GM19438 (cell line): ENCODE measurements around the gene VCPKMT.
A peak's percentile ranks its signal among the peaks of the same experiment; 100 is the strongest.
"Not testable (repeated sequence)": the region's sequence is repeated elsewhere in the genome, so short reads cannot be mapped to it uniquely, and the experiment has no call there.

ENCODE experiments used
- ATAC-seq: cut with Tn5 transposase; IDR thresholded peaks from one replicate; pipeline ENCODE4 v1.9.1; 2021; ENCODE audit warnings: low read depth; ENCODE audit not compliant: unreplicated experiment

The VCPKMT gene

DNA sequence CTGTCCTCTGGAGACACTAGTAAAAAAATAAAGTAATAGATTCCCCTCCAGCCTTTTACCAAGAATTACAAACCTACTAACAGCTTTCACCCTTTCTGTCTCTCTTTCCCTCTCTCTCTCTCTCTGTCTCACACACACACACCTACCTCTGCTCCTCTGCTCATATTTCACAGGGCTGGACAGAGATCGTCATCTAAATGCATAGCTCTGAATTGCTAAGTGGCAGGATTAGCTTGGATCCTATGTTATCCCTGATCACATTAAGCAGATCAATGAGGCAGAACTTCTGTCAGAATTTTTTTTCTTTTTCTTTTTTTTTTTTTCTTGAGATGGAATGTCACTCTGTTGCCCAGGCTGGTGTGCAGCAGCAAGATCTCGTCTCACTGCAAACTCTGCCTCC, 22.9 kb downstream of the VCPKMT start:
- ATAC-seq, result no peak

DNA sequence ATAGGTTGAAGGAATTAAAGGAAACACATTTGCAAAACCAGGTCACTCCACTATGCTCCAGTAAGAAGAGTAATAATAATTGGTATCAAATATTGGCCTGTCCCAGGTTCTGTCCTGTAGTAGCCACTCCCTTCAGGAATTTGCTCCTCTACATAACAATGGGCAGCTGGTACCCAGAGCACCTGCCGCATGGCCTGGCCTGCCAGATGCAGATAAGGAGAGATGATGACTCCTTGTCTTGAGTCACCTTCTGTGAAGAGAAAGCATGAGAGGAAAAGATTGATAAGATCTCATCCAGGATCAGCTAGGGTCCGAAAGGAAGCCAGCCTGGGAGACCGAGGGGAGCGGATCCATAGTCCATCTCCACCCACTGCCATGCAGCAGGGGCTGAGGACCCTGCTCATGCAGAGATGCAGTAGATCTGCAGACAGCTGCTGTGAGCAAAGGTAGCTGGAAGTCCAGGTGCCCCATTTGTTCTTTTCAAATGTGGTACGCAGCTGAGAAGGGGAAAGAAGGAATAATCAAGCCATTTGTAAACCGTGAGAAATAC, 24.3 kb downstream of the VCPKMT start:
- no peak for ATAC-seq

DNA sequence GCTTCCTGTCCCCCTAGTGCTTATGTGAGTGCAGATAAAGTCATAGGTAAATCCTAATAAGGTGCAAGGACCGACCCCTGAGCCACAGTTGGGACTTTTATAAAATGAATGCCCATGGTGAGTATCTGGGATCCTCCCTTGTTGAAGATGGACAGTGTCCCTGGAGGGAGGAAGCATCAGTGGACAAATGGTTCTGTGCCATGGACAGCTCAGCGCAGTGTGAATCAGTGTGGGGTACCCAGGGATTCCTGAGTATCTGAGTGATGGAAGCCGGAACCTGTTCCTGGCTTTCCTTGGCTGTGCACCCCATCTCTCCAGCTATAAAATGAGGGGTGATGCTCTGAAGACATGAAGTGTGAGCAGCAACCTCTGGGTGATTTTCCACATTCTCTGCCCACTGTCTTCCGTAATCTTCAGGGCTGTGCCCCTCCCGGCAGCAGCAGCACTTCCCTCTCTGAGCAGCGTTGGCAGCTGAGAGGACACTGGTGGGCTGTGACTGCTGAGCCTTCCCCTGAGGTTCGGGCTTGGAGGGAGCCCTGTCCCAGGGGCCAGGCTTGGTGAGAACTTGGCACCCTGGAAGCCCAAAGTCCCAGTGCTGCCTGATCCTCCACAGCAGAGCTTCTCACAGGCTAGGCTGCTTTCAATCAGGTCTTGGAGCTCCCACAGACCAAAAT, 25.0 kb downstream of the VCPKMT start:
- no peak for ATAC-seq

DNA sequence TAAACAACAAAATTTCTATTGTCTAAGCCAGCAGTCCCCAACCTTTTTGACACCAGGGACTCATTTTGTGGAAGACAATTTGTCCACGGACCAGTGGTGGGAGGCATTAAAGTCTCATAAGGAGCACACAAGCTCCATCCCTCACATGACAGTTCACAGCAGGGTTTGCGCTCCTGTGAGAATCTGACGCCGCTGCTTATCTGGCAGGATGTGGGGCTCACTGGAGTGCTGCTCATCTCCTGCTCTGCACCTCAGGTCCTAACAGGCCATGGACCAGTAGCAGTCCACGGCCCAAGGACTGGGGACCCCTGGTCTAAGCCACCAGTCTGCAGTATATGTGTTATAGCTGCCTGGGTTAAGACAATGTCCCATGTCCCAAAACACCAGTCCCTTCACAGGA, 27.2 kb downstream of the VCPKMT start:
- ATAC-seq, result no peak

DNA sequence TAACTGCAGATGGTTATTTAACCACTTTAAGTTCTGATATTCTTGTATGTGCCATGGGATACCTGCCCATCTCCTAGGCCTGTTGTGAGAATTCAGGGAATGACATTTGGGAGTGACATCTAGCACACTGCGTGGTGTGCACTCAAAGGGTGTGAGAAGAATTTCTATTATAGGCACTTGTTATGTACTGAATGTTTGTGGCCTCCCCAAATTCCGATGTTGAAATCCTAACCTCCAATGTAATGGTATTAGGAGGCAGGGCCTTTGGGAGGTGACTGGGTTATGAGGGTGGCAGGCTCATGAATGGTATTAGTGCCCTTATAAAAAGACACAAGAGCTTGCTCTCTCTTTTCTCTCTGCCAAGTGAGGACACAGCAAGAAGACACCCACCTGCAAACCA, 27.6 kb downstream of the VCPKMT start:
- no peak for ATAC-seq

DNA sequence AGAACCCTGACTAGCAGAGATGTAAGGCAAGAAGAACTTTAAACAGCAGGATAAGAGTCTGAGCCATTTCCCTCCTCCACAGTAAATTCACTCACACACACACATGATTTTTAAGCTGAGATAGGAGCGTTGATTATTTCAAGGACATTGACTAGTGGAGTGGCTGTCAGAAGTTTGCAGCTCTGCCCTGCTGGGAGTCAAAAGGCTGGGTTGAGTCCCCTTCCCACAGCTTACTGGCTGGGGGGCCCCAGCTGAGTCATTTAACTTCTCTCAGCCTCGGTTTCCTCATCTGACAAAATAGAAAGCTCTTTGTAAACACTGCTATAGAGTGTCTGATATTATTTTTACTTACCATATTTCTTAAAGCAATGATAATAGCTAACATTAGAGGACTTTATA, 28.3 kb downstream of the VCPKMT start:
- ATAC-seq, result no peak

DNA sequence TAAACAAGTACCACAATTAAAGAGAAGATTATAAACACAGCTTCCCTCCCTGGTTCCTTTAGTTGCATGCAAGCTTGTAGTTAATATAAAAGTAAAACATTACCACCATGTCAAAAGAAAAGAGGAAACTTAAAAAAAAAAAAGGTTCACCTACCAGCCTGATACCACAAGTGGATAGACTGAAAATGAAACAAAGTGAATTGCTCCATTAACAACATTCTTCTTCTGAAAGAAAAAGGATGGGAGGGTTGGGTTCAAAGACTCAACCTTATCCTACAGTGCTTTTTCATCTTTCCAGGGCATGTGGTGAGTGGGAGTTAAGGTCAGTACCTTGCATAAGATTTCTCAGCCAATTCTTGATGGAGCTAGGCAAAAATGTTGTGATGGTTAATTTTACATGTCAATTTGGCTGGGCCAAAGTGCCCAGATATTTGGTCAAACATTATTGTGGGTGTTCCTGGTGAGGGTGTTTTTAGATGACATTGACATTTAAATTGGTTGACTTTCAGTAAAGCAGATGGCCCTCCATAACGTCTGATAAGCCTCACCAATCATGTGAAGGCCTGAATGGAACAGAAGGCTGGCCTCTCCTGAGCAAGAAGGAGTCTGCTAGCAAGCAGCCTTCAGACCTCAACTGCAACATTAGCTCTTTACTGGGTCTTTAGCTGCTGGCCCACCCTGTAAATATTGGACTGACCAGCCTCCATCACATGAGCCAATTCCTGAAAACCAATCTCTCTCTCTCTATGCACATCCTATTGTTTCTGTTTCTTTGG, 28.8 kb downstream of the VCPKMT start:
- no peak for ATAC-seq

DNA sequence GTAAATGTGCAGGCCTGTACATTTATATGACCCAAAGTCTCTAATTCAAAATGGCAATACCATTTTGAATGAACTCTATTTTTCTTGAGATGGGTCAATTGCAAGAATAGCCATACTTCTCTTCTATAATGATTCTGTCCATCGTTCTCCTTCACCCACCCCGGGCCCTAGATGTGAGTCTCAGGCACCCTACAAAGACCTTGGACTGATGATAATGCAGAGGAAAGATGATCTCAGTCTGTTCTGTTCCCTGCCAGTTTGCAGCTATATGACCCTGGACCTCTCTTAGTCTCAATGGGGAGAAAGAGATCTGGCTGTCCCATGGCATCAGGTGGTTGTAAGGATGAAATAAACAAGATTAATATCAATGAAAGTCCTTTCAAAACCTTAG, 30.1 kb downstream of the VCPKMT start:
- no peak for ATAC-seq

DNA sequence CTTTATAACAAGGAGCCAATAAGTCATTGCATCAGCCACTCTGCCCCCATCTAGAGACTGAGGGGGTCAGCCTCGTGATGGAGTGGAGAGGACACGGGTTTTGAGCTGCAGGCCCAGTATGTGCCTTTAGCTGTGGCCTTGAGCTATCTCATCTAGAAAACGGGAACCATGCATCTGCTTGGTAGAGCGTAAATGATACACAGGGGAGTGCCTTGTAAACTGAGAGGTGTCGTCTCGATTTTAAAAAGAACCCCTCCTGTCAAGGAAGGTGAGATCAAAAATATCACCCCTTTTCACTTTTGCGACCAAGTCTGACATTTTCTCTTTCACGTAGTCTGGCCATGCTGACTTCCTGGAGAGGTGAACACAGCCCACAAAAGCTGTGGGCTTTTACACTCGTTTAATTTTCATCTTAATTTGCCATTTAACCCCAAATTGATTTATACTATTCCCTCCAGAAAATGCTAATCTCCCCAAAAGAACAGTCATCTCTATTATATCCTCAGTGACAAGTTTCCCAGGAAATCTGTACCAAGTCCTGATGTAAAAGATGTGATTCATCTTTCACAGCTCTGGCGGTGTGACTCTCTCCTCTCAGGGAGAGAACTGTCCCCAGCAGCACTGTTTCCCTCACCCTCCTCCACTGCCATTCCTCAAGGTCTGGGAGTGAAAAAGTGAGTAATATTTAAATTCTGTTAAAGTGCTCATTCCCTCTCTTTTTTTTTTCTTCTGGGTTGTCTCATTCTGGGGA, 30.6 kb downstream of the VCPKMT start:
- ATAC-seq, result peak; percentile 45

DNA sequence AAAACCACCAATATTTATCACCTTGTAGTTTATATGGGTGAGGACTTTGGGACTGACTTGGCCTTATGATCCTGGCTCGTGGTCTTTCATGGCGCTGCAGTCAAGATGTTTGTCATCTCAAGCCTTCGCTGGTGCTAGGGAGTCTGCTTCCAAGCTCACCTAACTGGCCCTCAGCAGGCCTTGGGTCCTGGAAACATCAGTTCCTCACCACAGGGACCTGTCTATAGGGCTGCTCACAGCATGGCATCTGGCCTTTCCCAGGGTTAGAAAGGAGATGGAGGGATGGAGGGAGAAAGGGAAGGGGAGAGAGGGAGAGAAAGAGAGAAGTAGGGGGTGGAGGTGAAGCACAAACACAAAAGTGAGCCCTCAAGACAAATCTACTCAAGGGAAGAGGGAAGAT, 31.7 kb downstream of the VCPKMT start:
- ATAC-seq, result no peak

DNA sequence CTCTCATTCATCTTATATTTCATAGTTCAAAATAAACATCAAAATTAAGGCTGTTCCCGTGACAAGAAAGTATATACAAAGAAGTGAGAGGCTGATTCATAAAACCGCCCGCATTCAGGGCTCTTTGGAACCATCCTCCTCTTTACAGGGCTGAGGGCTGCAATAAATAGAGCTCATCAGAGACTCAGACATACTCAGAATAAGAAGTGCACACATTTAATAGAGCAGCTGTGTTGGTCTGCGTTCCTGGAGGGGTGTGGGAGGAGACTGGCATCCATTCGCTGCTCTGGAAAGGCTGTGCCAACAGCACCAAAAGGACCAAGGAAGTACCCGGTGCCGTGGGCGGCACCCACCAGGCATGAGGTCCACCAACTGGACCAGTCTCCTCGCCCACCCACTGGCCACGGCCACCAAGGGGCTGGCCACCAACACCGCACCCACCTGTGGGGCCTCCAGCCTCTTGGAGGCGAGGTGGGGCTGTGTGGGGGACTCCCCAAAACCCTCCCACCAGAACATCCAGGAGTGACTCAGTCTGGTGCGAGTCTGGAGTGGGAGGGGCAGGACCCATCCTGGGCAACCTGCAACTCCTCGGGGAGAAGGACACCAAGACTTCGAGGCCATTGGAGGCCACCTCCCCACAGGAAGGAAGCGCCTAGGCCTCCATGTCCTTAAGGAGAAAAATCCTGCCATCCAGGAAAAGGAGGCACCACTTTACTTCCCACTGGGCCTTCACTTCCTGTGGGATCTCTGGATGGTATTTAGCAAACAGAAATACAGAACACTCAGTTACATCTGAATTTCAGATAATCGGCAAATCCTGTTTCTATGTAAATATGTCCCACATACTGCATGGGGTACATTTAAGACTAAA, 32.7 kb downstream of the VCPKMT start:
- ATAC-seq, result peak; percentile 30

DNA sequence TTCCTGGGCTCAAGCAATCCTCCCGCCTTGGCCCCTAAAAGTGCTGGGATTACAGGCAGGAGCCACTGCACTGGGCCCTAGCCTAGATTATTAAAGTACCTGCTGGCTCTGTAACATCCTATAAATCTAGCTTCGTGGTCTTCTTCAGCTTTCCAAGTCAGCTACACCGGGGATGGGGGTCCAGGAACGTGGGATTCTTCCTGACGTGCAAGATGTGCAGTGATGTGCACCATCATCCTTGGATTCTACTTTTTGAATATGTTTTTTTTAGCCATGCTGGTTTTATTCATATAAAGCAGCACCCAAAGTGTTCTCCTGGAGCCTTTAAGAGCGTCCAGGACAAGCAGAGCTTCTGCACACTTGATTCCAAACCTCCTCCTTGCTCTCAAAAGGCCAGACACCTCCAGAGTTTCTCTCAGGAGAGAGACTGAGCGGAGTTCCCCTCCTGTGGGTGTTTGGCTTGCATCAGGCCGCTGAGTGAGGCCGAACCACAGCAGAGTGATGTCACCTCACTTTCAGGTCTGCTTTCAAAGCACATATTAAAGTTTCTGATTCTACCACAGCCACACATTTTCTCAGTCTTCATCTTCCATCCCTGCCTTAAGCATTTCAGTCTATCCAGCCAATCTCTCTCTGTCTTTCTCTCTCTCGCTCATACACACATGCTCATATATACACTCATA, 33.4 kb downstream of the VCPKMT start:
- ATAC-seq, result peak; percentile 78

DNA sequence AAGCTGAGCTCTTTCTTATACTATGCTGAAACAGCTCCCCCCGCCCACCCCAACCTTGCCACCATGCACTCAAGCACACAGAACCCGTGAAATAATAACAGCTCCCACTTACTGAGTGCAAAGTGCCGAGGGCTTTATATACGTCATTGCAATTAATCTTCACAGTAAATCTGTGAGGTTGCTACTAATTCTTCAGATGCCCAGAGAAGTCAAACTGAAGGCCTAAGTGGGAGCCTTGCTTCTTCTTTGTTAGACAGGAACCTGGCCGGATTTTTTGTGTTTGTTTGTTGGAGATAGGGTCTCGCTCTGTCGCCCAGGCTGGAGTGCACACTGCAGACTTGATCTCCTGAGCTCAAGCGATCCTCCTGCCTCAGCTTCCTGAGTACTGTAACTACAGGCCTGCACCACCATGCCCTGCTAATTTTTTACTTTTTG, 34.0 kb downstream of the VCPKMT start:
- ATAC-seq, result no peak

DNA sequence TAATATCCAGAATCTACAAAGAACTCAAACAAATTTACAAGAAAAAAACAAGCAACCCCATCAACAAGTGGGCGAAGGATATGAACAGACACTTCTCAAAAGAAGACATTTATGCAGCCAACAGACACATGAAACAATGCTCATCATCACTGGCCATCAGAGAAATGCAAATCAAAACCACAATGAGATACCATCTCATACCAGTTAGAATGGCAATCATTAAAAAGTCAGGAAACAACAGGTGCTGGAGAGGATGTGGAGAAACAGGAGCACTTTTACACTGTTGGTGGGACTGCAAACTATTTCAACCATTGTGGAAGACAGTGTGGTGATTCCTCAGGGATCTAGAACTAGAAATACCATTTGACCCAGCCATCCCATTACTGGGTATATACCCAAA, 37.3 kb downstream of the VCPKMT start:
- not testable (repeated sequence) for ATAC-seq

DNA sequence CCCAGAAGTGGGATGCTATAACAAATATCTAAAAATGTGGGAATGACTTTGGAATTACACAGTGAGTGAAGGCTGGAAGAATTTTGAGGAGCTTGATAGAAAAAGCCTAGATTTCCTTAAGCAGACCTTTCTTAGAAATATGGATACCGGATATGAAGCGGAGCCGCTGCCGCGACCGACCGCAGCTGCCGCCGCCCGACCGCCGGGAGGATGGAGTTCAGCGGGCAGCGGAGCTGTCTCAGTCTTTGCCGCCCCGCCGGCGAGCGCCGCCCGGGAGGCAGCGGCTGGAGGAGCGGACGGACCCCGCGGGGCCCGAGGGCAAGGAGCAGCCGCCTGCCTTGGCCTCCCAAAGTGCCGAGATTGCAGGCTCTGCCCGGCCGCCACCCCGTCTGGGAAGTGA, 42.7 kb downstream of the VCPKMT start:
- ATAC-seq, result not testable (repeated sequence)

DNA sequence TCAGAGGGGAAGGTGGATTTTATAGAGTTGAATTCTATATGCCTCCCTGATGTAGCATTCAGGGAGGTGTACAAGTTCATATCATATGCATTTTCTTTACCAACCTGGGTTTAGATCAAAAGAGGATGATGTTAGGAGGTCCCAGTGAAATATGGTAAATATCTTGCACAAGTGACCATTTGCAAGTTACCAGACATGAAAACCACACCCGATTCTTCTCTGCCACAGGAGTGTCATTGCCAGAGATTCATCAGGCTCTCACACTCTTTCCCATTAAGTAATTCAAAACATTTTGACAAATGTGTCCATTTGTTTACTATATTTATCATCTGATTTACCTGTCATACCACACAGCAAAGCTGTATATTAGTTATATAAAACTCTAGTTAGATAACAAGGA, 44.0 kb downstream of the VCPKMT start:
- ATAC-seq, result no peak

DNA sequence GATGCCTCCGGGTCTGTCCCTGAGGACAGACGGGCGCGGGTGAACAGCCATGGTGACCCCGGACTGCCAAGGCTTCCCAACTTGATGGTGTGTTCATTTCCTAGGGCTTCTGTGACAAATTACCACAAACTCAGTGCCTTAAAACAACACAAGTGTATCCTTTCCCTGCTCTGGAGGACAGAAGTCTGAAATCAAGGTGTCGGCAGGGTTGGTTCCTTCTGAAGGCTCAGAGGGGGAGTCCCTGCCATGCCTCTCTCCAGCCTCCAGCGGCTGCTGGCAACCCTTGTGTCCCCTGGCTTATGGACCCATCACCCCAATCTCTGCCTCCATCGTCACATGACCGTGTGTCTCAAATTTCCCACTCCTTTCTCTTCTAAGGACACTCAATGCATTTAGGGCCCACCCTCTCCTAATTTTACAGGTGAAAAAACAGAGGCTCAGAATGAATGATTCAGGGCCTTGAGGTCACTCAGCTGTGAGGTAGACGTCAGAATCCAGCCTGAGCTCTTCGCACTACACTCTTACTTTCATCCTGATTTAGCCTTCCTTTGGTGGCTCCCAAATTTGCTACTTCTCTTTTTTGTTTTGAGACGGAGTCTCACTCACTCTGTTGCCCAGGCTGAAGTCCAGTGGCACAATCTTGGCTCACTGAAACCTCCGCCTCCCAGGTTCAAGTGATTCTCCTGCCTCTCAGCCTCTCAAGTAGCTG, 45.4 kb downstream of the VCPKMT start:
- no peak for ATAC-seq

DNA sequence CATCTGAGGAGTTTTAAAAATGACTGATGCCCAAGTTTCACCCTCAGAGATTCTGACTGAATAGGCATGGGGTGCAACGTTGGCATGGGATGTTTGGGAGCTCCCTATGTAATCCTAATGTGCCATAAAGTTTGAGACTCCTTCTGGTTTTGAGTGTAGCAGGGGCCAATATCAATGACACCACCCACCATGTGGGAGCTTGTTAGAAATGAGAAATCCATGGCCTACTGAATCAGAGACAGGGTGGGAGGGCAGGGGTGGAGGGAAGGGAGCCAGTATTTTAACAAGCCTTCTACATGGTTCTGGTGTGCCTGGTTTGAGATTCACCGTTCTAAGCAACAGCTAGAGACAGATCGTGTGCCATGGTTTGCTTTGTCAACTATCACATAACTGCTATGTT, 46.1 kb downstream of the VCPKMT start:
- ATAC-seq, result no peak

DNA sequence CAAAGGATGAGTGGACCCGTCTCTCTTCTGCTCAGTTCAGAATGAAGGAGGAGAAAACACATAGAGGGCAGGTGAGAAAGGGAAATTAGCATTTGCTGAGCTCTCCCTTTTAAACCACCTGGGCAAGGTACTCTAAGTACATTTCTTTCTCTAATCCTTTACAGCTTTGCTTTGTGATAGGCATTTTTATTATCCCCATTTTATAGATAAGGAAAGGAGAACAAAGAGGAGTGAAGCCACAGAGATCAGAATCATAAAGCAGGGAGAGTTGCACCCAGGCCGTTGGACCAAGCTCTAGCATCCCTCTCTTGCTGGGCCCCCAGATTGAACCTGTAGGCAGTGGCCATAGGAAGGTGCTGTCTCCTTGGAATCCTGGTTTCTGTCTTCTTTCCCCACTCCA, 47.0 kb downstream of the VCPKMT start:
- ATAC-seq, result no peak
